Endodermal cell (in vitro differentiated cells): Measurements from ENCODE around the gene PRKCB. TPM values are rescaled to one million over a fixed set of nuclear protein-coding genes. Genes with fewer than 3 reads are reported as not detected.

Experiments used
- DNase-seq: peaks from one replicate; pipeline ENCODE4 v3.0.0-alpha.2; 2017
- H3K27ac ChIP-seq: 2 replicates; pipeline ENCODE4 v1.5.1; 2013; ENCODE audit warnings: mild to moderate bottlenecking, low read depth, low read length, moderate library complexity
- H3K27me3 ChIP-seq: 2 replicates; pipeline ENCODE4 v1.6.1; 2013; ENCODE audit warnings: mild to moderate bottlenecking, low read length, moderate library complexity; ENCODE audit not compliant: insufficient read depth, control insufficient read depth, poor library complexity, severe bottlenecking
- H3K36me3 ChIP-seq: 2 replicates; pipeline ENCODE4 v1.7.0; 2013; ENCODE audit warnings: mild to moderate bottlenecking, low read length, moderate library complexity; ENCODE audit not compliant: control insufficient read depth, insufficient read depth
- H3K4me1 ChIP-seq: one replicate; pipeline ENCODE4 v1.7.0; 2013; ENCODE audit warnings: low read length; ENCODE audit not compliant: control insufficient read depth, insufficient read depth
- H3K4me3 ChIP-seq: 2 replicates; pipeline ENCODE4 v1.5.1; 2013; ENCODE audit warnings: mild to moderate bottlenecking, low read length, moderate library complexity
- H3K9ac ChIP-seq: 2 replicates; pipeline ENCODE4 v1.6.1; 2013; ENCODE audit warnings: mild to moderate bottlenecking, low read length, moderate library complexity; ENCODE audit not compliant: poor library complexity, severe bottlenecking; ENCODE audit errors: extremely low read depth
- H3K9me3 ChIP-seq: 2 replicates; pipeline ENCODE4 v1.6.1; 2013; ENCODE audit warnings: mild to moderate bottlenecking, low read length, moderate library complexity; ENCODE audit not compliant: control insufficient read depth
- H3K27ac Mint-ChIP-seq: 2 replicates; pipeline ENCODE4 v1.8.0; 2020; ENCODE audit warnings: mixed read lengths
- H3K27me3 Mint-ChIP-seq: 2 replicates; pipeline ENCODE4 v1.8.0; 2021; ENCODE audit warnings: mild to moderate bottlenecking, mixed read lengths; ENCODE audit not compliant: insufficient read depth
- H3K36me3 Mint-ChIP-seq: 2 replicates; pipeline ENCODE4 v1.8.0; 2020; ENCODE audit warnings: low read depth, mixed read lengths
- H3K4me1 Mint-ChIP-seq: 2 replicates; pipeline ENCODE4 v1.8.0; 2020; ENCODE audit warnings: mixed read lengths
- H3K4me3 Mint-ChIP-seq: 2 replicates; pipeline ENCODE4 v1.8.0; 2020; ENCODE audit warnings: mild to moderate bottlenecking, moderate library complexity, mixed read lengths
- H3K9me3 Mint-ChIP-seq: 2 replicates; pipeline ENCODE4 v1.8.0; 2020; ENCODE audit warnings: mild to moderate bottlenecking, mixed read lengths
- CTCF ChIP-seq: fragments of 200-600 bp; sonication (generic); conservative IDR thresholded peaks from 2 replicates; pipeline ENCODE4 v1.5.0; 2021; ENCODE audit warnings: antibody characterized with exemption, mild to moderate bottlenecking
- WGBS, 2 experiments: methylation state at CpG; one replicate each; pipeline versions ENCODE4 v1.1.5 to v1.1.7; 2013; ENCODE audit warnings: missing lambda C conversion rate in 2 of 2, mixed read lengths in 1 of 2; ENCODE audit not compliant: insufficient coverage in 1 of 2, insufficient read length in 1 of 2; 5-methylcytosine and 5-hydroxymethylcytosine counted together
- total RNA-seq, 2 donors: library from RNA; stranded (reverse); fragmentation: NEBNext Ultra II Directional in 1 of 2; extraction: Animal tissue kit (Norgen Biotek cat#: 25700) in 1 of 2; gene quantifications; 2 replicates in 1 of 2; 3 replicates in 1 of 2; pipeline ENCODE4 v1.2.1, GENCODE V29; 2021

Gene PRKCB
- total RNA-seq, 2 donors from 2014 or later = 0.38 to 1.1 TPM

- H3K27me3 Mint-ChIP-seq = no peaks in the 10 kb centered on the region
Observed at GRCh38 chr16:24132797-24133155, 297.0 kb downstream of the PRKCB start.

DNA sequence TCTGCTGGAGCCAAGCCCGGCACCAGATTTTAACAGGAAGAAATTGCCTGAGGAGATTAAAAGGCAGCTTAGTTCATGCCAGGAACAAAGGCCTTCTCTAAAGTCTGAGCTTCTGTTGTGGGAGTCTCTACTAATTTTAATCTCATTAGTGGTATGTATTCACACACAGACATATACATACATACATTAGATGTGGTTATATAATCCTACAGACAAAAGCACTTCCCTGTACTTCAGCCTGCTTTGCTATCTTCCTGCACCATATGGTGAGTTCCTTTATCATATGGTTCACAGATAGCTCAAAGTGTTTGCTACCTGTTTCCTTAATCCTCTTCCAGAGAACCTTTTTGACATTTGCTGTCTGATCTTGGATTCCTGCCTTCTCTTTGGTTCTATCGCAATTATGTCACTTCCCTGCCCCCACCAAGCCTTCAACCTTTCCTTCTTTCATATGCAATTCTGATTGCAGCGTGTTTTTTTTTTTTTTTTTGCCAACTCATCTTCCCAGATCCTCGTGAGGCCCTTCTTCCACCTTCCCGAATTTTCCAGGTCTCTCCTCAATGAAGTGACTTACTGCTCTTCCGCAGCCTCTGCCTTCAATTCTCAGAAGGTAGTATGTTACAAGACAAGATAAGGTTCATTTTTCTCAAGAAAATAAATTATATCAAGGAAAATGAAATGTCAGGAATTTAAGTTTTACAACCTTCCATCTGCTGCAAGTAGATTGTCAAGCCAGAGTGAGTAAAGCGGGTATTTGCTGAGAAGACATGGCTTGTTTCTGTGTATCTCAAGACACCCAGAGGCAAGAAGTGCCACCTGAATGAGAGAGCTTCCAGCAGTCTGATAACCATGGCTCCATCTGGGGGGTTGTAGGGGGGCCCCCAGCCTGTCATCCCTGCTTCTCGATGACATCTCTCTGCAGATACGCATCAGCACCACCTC, 300.1 kb downstream of the PRKCB start:
- Histone ChIP-seq H3K36me3 (no peaks in the 10 kb centered on the region), H3K4me3 (no peak overlapping the region), H3K4me1 (peaks cover 11% of the 10 kb centered on the region), H3K9ac (no peak overlapping the region), H3K27ac (no peak overlapping the region), H3K27me3 (no peaks in the 10 kb centered on the region), H3K9me3 (peaks cover 13% of the 10 kb centered on the region)
- Mint-ChIP-seq H3K27ac (peak overlapping the region; percentile 79), H3K27me3 (no peaks in the 10 kb centered on the region), H3K9me3 (peaks cover 10% of the 10 kb centered on the region), H3K36me3 (no peaks in the 10 kb centered on the region), H3K4me3 (no peak overlapping the region), H3K4me1 (peaks cover 31% of the 10 kb centered on the region)
- TF ChIP-seq CTCF = no peak
- DNase-seq = peak; percentile 60
- WGBS, 2 experiments = 63 to 67% methylated on average over 6 to 9 of the region's 9 CpGs

More at GRCh38 chr16:24132797-24133155, 297.0 kb downstream of the PRKCB start:
- Mint-ChIP-seq H3K9me3 (no peaks in the 10 kb centered on the region), H3K27ac (no peak overlapping the region), H3K4me1 (peaks cover 21% of the 10 kb centered on the region), H3K4me3 (no peak overlapping the region), H3K36me3 (no peaks in the 10 kb centered on the region)
- H3K27ac ChIP-seq = no peak overlapping the region
- WGBS, 2 experiments = 92 to 94% methylated on average over 3 of the region's 3 CpGs
- H3K4me3 ChIP-seq = no peak overlapping the region
- no peak for TF ChIP-seq CTCF
- H3K36me3 ChIP-seq = no peaks in the 10 kb centered on the region
- H3K27me3 ChIP-seq = no peaks in the 10 kb centered on the region
- no peak for DNase-seq
- peaks cover 6% of the 10 kb centered on the region for H3K4me1 ChIP-seq
- H3K9ac ChIP-seq = no peak overlapping the region
- H3K9me3 ChIP-seq = no peaks in the 10 kb centered on the region

GRCh38 chr16:24138024-24138423, 302.2 kb downstream of the PRKCB start:
- Mint-ChIP-seq H3K9me3 (peaks cover 13% of the 10 kb centered on the region), H3K27ac (peak overlapping the region; percentile 49), H3K4me3 (no peak overlapping the region), H3K36me3 (no peaks in the 10 kb centered on the region), H3K4me1 (peaks cover 29% of the 10 kb centered on the region), H3K27me3 (no peaks in the 10 kb centered on the region)
- no peaks in the 10 kb centered on the region for H3K36me3 ChIP-seq
- 0 to 6% methylated on average over 1 to 2 of the region's 2 CpGs for WGBS, 2 experiments
- no peak for TF ChIP-seq CTCF
- no peak overlapping the region for H3K27ac ChIP-seq
- H3K27me3 ChIP-seq = no peaks in the 10 kb centered on the region
- peak; percentile 84 for DNase-seq
- H3K4me3 ChIP-seq = no peak overlapping the region
- peaks cover 15% of the 10 kb centered on the region for H3K9me3 ChIP-seq
- no peak overlapping the region for H3K9ac ChIP-seq
- peaks cover 11% of the 10 kb centered on the region for H3K4me1 ChIP-seq
